NCI-H345 treated with DMSO at 0.1 percent for 48 hours (cell line): Measurements from ENCODE around the gene KLHL12.

Experiments used
- DNase-seq: peaks from one replicate; lab custom pipeline; 2025; ENCODE audit not compliant: unreplicated experiment; lab: John Stamatoyannopoulos, UW

Gene KLHL12

GRCh38 chr1:202926581-202927491, at the start of gene KLHL12:
TSS of gene KLHL12 (minus strand) at chr1:202927234. CDS start at chr1:202925162, 2,072 bp downstream.
- peak; percentile 86 for DNase-seq

DNA sequence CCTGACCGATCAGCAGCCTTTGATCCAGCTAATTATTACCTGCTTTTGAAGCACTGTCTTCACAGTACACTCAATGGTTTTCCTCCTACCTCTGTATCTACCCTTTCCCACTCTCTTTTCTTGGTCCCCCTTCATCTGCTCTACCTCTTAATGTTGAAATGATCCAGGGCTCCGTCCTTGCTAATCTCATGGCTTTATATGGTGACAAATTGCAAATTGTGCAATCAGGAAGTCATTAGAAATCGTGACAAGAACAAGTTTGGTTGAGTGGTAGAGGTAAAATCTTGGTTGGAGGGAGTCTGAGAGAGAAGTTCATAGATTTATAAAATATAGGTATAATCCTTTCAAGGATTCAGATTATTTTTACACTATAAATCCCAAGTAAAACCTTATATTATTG, 49.6 kb upstream of the KLHL12 start:
- no peak for DNase-seq

- no peak for DNase-seq
Observed at GRCh38 chr1:202974856-202975255, 47.8 kb upstream of the KLHL12 start.

- no peak for DNase-seq
Observed at GRCh38 chr1:202972046-202972445, 45.0 kb upstream of the KLHL12 start.

DNA sequence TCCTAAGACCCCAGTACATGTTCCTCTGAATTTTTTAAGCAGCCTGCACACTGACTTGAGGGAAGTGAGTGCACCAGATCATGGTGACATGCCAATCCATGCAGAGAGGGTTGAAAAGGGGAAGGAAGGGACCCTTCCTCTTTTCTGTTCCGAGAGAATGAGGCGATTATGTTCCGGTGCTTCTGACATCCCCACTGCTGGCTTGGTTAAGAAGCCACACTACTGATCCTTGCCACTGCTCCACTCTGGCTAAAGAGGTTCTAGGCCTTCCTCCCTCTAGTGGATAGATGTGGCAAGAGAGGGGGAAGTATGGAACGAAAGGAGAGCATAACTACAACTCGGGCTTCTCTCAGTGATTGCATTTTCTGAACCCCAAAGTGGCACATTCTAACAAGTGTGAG, 41.9 kb upstream of the KLHL12 start:
- DNase-seq: no peak

GRCh38 chr1:202968351-202968750, 41.3 kb upstream of the KLHL12 start:
- no peak for DNase-seq

GRCh38 chr1:202967684-202968281, 40.7 kb upstream of the KLHL12 start:
- DNase-seq: no peak

DNA sequence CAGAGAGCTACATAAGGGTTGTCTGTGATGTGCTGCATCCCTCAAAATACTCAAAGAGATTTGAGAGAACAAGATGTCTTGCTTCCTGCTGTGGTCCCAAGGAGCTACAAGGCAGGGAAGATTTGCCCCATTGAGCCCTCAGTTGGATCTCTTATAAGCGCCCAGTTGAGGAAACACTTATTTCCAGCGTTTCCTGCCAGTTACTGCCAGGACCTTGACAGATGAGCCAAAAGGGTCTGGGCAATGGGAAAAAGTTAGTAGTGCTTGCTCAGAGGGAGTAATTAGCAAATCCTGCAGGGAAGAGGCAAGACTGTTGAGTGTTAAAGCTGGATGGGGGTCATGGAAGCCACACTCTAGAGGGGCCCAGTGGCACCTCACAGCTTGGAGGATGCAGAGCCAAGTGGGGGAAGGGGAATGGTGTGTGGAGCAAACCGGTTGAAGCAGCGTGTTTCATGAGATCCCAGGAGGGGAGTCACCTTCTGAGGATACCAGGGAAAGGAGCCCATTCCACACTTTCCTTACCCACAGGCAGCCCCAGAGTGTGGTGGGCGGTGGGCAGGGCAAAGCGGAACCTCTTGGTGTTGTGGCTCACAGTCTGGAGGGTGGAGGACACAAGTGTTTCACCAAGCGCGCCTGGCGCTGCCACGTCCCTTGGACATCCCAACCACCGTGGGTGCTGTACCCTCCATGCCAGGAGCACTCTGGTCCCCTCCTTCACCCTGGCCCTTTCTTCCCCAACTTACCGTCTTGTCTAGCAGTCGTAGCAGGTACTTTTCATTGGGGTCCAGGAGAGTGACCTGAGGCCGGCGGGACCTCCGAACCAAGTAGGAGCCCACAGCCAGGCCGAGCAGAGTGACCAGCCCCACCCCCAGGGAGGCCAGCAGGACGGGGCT, 39.2 kb upstream of the KLHL12 start:
- DNase-seq: no peak

GRCh38 chr1:202965422-202965821, 38.4 kb upstream of the KLHL12 start:
- DNase-seq: no peak

- DNase-seq: peak; percentile 99
Observed at GRCh38 chr1:202964791-202965410, 37.9 kb upstream of the KLHL12 start.

DNA sequence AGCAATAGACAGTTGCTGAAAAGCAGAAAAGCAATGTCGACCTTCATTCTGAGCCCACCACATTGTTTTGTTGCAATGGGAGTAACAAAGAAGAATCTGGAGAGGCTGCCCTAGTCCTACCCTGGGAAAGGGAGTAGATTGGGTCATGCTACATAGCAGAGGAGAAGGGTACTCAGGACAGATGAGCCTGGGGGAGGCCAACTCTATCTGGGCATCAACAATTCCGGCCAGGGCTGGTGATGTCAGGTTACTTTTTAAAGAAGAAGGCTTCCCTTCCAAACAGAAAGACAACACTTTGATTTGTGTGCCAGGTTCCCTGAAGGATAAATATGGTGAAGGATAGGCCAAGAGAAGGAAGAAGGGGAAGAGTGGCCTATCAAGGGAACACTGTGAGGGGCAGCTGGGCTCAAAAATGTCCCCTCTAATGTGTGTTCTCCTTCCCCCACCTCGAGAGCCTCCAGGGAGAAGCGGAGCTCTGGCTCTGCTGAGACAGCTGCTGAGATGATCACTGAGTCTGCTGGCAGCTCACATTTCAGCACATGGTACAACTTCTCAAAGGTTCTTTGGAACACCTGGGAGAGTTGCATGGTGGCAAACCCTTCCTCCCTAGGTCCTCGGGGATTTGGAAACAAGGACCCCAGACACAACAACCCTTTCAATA, 34.3 kb upstream of the KLHL12 start:
- no peak for DNase-seq

DNA sequence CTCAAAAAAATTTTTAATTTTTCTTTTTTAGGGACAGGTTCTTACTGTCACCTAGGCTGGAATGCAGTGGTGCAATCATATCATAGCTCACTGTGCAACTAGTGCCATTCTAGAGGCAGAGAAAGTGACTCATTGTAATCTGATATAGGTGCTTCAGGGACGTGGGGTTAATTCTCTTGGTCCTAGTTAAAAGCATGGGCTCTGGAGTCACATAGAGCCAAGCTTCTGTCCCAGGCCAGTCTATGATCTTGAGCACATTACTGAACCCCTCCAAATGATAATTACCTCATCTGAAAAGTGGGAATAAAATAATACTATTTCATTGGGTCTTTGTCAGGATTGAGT, 32.2 kb upstream of the KLHL12 start:
- no peak for DNase-seq

- DNase-seq: no peak
Observed at GRCh38 chr1:202958544-202959275, 31.7 kb upstream of the KLHL12 start.

- DNase-seq: peak; percentile 81
Observed at GRCh38 chr1:202957733-202958543, 30.9 kb upstream of the KLHL12 start, which contains the start of gene ADIPOR1. TSS of gene ADIPOR1 (minus strand) at chr1:202958312. CDS start at chr1:202951070, 7,242 bp downstream.

- DNase-seq: no peak
Observed at GRCh38 chr1:202956969-202957368, 29.9 kb upstream of the KLHL12 start.

GRCh38 chr1:202954057-202954745, 27.2 kb upstream of the KLHL12 start:
- DNase-seq: no peak

- no peak for DNase-seq
Observed at GRCh38 chr1:202953392-202953791, 26.4 kb upstream of the KLHL12 start.

- DNase-seq: no peak
Observed at GRCh38 chr1:202952818-202953217, 25.8 kb upstream of the KLHL12 start.
